ENCODE measurements around the gene GFOD1.

The GFOD1 gene

GRCh38 chr6:13419422-13420195 lies 67.8 kb downstream of the GFOD1 start:
- no peak for TF ChIP-seq CTCF (IDR thresholded peaks at IDR 0.05; ENCODE audit: insufficient read depth, low read depth, low read length, missing control alignments)
- no peak for DNase-seq (ENCODE audit: low read depth)
- no peak overlapping the region for H3K4me3 ChIP-seq (ENCODE audit: low read depth, low read length)

GRCh38 chr6:13418844-13419243 lies 68.6 kb downstream of the GFOD1 start:
- no peak for DNase-seq (ENCODE audit: low read depth)
- no peak for TF ChIP-seq CTCF (IDR thresholded peaks at IDR 0.05; ENCODE audit: insufficient read depth, low read depth, low read length, missing control alignments)
- no peak overlapping the region for H3K4me3 ChIP-seq (ENCODE audit: low read depth, low read length)

DNA sequence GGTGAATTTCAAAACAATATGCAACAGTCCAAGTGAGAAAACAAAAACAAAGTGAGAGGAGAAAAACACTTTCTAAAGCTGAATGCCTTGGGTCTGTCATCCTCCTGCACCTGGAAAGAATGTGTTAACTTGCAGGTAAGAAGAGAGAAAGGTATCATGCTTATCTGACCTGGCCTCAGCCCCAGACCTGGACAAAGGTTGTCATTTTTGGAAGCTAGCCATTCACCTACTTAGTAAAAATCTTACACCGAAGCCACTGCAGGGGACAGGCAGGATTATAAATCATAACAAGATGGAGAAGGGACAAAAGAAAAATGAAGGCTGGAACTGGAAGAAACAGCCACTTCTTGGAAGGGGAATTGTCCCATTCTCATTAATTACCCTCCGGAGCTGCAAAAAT lies 69.4 kb downstream of the GFOD1 start:
- H3K4me3 ChIP-seq (ENCODE audit: low read depth, low read length): no peak overlapping the region
- no peak for DNase-seq (ENCODE audit: low read depth)
- TF ChIP-seq CTCF (IDR thresholded peaks at IDR 0.05; ENCODE audit: insufficient read depth, low read depth, low read length, missing control alignments): no peak

- H3K4me3 ChIP-seq (ENCODE audit: low read depth, low read length): no peak overlapping the region
- DNase-seq (ENCODE audit: low read depth): no peak
- no peak for TF ChIP-seq CTCF (IDR thresholded peaks at IDR 0.05; ENCODE audit: insufficient read depth, low read depth, low read length, missing control alignments)
Measured at GRCh38 chr6:13417431-13417830, 70.0 kb downstream of the GFOD1 start.

GRCh38 chr6:13415283-13415682 lies 72.1 kb downstream of the GFOD1 start:
- H3K4me3 ChIP-seq (ENCODE audit: low read depth, low read length): no peak overlapping the region
- DNase-seq (ENCODE audit: low read depth): no peak
- TF ChIP-seq CTCF (IDR thresholded peaks at IDR 0.05; ENCODE audit: insufficient read depth, low read depth, low read length, missing control alignments): no peak

- DNase-seq (ENCODE audit: low read depth): no peak
- H3K4me3 ChIP-seq (ENCODE audit: low read depth, low read length): no peak overlapping the region
- no peak for TF ChIP-seq CTCF (IDR thresholded peaks at IDR 0.05; ENCODE audit: insufficient read depth, low read depth, low read length, missing control alignments)
Measured at GRCh38 chr6:13413900-13414555, 73.4 kb downstream of the GFOD1 start.

All from GM12865 (cell line).